ENCODE data around the gene MRPL20.
"Not testable (repeated sequence)": the region's sequence is repeated elsewhere in the genome, so short reads cannot be mapped to it uniquely, and the experiment has no call there.

MRPL20 gene

DNA sequence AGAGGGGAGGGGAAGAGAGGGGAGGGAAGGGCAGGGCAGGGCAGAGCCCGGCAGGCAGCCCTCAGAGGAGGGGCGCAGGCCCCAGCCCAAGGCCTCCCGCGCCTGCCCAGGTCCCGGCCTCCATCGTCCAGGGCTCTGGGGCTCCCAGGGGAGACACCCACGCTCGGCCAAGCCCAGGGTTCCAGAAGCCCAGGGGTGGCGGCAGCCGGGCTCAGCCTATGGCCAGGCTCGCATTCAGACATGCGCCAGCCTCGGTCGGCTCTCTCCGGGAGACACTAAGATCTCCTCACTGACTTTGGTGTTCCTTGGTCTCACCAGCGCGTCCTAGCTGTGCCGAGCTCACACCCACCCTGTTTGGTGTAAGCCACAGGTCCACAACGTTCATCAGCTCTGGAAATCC lies 21.1 kb upstream of the MRPL20 start:
- no peak for DNase-seq (ENCODE audit: extremely low spot score, insufficient read length, low read depth)
- FAIRE-seq = no peak

- DNase-seq (ENCODE audit: extremely low spot score, insufficient read length, low read depth) = no peak
- no peak for FAIRE-seq
These were observed 20.7 kb upstream of the MRPL20 start for GRCh38 chr1:1427820-1428148.

GRCh38 chr1:1427106-1427819 lies 20.2 kb upstream of the MRPL20 start:
- FAIRE-seq (no peak), DNase-seq (ENCODE audit: extremely low spot score, insufficient read length, low read depth) (no peak)

DNA sequence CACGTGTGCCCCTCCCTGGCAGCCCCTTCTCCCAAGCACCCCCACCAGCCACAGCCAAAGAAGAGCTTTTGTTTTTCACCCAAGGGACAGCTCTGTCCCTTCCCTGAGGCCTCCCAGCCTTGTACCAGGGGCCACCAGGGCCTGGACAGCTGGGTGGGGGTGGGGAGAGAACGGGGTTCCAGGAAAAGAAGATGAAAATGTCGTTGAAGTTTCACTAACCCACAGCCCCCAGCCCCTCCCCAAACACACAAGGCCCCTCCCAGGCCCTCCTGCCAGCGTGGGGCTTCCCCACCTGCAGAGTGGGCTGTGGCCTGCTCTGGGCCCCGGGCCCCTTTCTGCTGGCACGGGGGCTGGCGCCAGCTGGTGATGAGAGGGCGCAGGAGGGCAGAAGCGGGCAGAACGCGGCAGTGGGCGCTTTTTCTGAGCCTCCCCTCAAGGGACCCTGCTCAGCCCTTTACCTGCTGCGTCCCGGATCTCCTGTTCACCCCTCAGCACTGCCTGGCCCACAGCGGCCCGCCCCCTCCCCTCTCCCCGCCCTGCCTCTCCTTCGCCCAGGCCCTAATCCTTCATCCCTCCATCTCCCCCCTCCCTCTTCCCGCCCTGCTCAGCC lies 19.5 kb upstream of the MRPL20 start:
- DNase-seq (ENCODE audit: extremely low spot score, insufficient read length, low read depth) (no peak), FAIRE-seq (no peak)

GRCh38 chr1:1425753-1426495 lies 18.8 kb upstream of the MRPL20 start:
- no peak for FAIRE-seq
- DNase-seq (ENCODE audit: extremely low spot score, insufficient read length, low read depth) = no peak

DNA sequence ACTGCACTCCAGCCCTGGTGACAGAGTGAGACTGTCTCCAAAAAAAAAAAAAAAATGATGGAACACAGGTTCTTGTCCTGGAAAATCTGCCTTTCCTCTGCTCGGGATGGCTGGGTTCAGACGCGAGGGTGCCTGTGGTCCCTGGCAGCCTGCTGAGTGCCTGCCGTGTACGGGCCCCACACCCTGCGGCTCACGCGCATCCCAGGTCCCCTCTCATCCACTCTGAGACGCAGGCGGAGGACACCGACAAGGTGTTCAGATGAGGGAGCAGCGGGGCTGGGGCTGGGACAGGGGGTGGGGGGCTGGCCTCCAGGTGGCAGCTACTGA lies 18.3 kb upstream of the MRPL20 start:
- DNase-seq (ENCODE audit: extremely low spot score, insufficient read length, low read depth) = no peak
- FAIRE-seq = no peak

DNA sequence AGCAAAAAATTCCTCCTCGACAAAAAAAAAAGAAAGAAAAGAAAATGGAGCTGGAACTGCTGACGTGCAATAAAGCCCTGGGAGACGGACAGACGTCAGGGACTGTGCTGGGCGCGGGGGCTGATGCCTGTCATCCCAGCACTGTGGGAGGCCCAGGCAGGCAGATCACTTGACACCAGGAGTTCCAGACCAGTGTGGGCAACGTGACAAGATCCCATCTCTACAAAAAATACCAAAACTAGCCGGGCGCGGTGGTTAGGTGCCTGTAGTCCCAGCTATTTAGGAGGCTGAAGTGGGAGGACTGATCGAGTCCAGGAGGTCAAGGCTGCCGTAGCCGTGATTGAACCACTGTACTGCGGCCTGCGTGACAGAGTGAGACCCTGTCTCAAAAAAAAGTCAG lies 17.6 kb upstream of the MRPL20 start:
- FAIRE-seq = no peak
- DNase-seq (ENCODE audit: extremely low spot score, insufficient read length, low read depth) = no peak

DNA sequence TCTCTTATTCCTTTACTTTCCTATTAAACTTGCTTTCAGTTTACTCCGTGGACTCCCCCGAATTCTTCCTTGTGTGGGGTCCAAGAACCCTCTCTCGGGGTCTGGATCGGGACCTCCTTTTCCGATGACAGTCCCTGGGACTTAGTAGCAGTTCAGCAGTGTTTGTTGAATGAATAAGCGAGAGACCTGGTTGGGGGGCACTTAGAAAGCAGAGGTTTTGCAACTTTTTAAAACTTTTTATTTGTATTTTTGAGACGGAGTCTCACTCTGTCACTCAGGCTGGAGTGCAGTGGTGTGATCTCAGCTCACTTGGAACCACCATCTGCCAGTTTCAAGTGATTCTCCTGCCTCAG lies 16.1 kb upstream of the MRPL20 start:
- no peak for FAIRE-seq
- no peak for DNase-seq (ENCODE audit: extremely low spot score, insufficient read length, low read depth)

- DNase-seq (ENCODE audit: extremely low spot score, insufficient read length, low read depth) (no peak), FAIRE-seq (peak; percentile 50)
These were observed 15.6 kb upstream of the MRPL20 start for GRCh38 chr1:1422465-1423244.

- FAIRE-seq = no peak
- no peak for DNase-seq (ENCODE audit: extremely low spot score, insufficient read length, low read depth)
These were observed 14.9 kb upstream of the MRPL20 start for GRCh38 chr1:1421907-1422464.

- DNase-seq (ENCODE audit: extremely low spot score, insufficient read length, low read depth) = no peak
- no peak for FAIRE-seq
These were observed 14.2 kb upstream of the MRPL20 start, which contains the start of gene ANKRD65 for GRCh38 chr1:1421147-1421906. TSS of gene ANKRD65 (minus strand) at chr1:1421276. CDS start at chr1:1421005, 271 bp downstream.

GRCh38 chr1:1420654-1421141 lies 13.6 kb upstream of the MRPL20 start:
- DNase-seq (ENCODE audit: extremely low spot score, insufficient read length, low read depth) (no peak), FAIRE-seq (no peak)

- FAIRE-seq = no peak
- DNase-seq (ENCODE audit: extremely low spot score, insufficient read length, low read depth) = no peak
These were observed 12.9 kb upstream of the MRPL20 start for GRCh38 chr1:1419813-1420653.

- no peak for DNase-seq (ENCODE audit: extremely low spot score, insufficient read length, low read depth)
- no peak for FAIRE-seq
These were observed 12.3 kb upstream of the MRPL20 start for GRCh38 chr1:1419363-1419812.

- FAIRE-seq (peak; percentile 89), DNase-seq (ENCODE audit: extremely low spot score, insufficient read length, low read depth) (no peak)
These were observed 11.6 kb upstream of the MRPL20 start for GRCh38 chr1:1418464-1419362.

- not testable (repeated sequence) for DNase-seq (ENCODE audit: extremely low spot score, insufficient read length, low read depth)
- FAIRE-seq = peak; percentile 59
These were observed 10.9 kb upstream of the MRPL20 start for GRCh38 chr1:1417825-1418463.

- not testable (repeated sequence) for FAIRE-seq; DNase-seq (ENCODE audit: extremely low spot score, insufficient read length, low read depth)
These were observed 10.3 kb upstream of the MRPL20 start for GRCh38 chr1:1417396-1417795.

Measured in GM18507 (cell line).